IPS-NIHi7 (cell line): ENCODE data around the gene TENT5C.
"Not testable (repeated sequence)": the region's sequence is repeated elsewhere in the genome, so short reads cannot be mapped to it uniquely, and the experiment has no call there.

Source experiments
- DNase-seq: peaks from one replicate; pipeline ENCODE4 v3.0.0; 2012; ENCODE audit warnings: mixed read lengths; ENCODE audit errors: extremely low spot score

The TENT5C gene

GRCh38 chr1:117605774-117606648, at the start of gene TENT5C:
Gene TENT5C, plus strand, starts transcription at chr1:117606048. Its CDS starts 16,821 bp downstream, at chr1:117622869.
- peak; percentile 99 for DNase-seq

DNA sequence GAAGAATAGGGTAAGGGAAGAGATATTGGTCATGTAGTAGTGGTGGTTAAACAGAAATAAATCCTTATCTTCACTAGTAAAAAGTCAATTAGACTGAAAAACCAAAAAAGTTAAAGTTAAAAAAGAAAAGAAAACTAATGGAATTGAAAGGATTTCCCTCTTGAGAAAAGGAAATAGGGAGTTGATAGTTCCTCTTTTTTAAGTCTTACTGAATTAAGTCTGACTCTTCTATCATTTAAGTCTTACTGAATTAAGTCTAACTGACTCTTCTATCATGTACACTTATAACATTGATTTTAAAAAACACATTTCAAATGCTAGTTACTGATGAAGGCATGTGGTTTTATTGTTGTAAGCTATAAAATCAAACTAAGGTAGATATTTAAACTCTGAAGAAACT, 49.5 kb upstream of the TENT5C start:
- DNase-seq, result no peak

GRCh38 chr1:117556976-117557375, 48.9 kb upstream of the TENT5C start:
- no peak for DNase-seq

- DNase-seq, result not testable (repeated sequence)
Measured at GRCh38 chr1:117558451-117558850, 47.4 kb upstream of the TENT5C start.

GRCh38 chr1:117559139-117559538, 46.7 kb upstream of the TENT5C start:
- no peak for DNase-seq

- no peak for DNase-seq
Measured at GRCh38 chr1:117559985-117560384, 45.9 kb upstream of the TENT5C start.

DNA sequence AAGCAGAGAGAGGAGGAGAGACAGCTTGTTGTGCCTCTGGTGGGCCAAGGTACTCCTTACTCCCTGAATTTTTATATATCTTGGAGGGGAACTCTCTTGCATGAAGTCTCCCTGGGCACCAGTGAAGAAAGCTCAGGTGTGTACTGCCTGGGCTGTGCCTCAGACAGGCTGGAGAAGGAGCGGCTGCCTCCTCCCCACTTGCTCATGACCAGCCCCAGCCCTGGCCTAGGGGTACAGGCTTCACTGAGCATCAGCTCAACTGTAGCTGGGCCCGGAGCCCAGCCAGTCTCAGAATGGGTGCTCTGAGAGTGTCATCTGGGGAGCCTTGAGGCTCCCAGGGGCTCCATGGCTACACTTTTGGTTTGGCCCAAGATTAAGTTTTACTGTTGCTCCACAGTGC, 44.8 kb upstream of the TENT5C start:
- DNase-seq, result no peak

GRCh38 chr1:117561551-117561950, 44.3 kb upstream of the TENT5C start:
- DNase-seq, result peak; percentile 2

DNA sequence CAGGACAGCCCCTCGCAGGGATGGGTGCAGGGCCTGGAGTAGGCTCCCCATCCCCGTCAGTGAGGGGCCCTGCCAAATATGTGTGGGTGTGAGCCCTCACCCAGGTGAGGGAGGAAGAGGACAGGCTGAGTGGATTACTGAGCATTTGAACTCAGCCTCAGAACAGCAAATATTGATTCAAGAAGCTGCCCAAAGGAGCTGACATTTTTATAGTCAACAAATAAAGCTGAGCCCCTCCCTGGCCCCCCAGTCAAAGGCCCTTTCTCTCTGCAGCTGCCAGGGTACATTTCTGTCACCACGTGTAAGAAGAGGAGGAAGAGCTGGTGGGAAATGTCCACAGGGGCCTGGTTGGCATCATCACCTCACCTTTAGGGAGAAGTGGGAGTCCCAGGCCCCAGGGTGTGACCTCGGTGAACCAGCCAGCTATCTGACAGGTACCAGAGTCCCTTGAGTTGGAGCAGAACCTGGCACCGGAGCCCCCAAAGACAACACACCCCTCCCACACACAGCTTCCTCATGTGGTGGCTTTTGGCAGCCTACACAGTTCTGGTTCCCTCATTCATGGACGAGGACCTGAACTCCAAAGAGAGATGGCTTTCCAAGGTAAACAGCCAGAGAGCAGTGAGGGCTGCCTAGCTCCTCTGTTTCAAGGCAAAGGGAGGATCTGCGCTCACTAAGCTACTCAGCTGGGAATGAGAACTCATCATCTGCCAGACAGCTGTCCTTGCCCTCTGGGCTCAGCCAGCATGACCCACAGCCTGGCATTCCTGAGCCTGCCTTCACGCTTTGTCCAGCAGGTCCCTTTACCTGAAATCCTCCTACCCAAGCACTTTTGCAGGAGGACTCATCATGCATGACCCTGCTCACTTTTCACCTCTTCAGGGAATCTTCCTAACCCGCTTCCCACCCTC, 43.0 kb upstream of the TENT5C start:
- DNase-seq, result no peak

DNA sequence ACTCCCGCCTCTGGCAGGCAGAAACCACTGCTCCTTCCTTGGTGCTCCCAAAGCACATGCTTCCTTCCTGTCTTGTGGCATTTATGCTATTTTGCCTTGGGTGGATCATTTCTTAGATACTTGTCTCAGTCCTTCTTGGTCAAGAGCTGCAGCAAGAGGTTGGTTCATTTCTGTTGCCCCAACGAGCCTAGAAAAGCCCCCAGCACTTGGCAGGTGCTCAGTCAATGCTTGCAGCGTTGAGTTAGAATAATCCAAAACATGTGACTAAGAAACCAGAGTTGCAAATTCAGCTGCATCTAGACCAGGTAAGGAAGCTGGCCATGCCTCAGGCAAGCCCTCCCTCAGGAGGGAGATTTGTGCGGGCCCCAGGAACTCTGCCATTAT, 42.4 kb upstream of the TENT5C start:
- no peak for DNase-seq

GRCh38 chr1:117564227-117565075, 41.4 kb upstream of the TENT5C start:
- no peak for DNase-seq

DNA sequence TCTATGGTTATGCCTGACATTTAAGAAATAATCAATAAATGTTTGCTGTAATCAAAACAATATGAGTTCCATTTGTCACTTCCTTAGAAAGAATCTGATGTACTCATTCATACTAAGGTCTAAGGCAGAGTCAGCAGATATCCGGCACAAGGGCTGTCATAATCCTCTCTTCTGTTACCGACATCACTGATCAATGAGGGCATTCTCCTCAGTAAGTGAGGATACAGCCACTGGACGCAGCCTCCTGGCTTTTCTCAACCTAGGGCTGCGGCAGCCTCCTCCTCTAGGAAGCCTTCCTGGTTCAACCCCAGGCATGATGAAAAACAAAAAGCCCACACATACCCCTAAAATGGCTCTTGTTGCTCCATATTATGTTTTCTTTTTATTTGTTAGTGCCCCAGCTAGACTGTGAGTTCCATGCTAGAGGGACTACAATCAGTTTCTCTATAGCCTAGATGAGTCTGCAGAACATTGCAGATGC, 40.7 kb upstream of the TENT5C start:
- DNase-seq, result no peak

GRCh38 chr1:117565745-117566455, 39.9 kb upstream of the TENT5C start:
- peak; percentile 4 for DNase-seq

DNA sequence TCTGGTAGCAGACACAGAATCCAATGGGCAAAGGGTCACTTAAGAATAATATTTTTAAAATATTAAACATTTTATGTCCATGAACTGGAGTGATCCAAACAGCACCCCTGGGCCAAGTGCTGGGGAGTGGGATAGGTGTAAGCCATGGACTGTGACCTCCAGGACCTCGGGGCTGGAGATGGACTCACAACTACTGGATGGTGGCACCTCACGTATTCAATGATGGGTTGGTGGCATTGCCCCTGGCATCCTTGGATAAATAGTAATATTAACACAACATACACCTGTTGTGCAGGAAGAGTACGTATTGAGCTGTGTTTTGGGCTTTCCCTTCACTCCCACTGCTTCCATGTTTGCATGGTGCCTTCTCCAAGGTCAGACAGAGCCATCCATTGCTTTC, 39.3 kb upstream of the TENT5C start:
- no peak for DNase-seq

DNA sequence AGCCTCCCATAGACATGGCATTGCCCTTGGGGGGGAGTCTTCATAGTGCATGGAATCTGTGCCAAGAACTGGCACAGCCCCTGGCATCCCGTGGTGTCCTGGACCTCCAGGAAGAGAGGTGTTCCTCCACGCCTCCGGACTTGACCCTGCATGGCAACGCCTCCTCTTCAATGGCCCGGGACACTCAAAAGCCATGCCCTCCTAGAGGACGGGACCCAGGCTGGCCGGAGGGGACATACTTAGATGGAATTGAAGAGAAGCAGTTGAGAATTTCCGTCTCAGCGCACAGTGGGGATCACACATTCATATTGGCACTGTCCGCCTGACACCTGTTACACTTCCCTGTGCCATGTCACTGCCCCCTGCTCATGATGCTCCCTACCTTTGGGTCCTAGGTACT, 38.4 kb upstream of the TENT5C start:
- no peak for DNase-seq

GRCh38 chr1:117567976-117568375, 37.9 kb upstream of the TENT5C start:
- no peak for DNase-seq

DNA sequence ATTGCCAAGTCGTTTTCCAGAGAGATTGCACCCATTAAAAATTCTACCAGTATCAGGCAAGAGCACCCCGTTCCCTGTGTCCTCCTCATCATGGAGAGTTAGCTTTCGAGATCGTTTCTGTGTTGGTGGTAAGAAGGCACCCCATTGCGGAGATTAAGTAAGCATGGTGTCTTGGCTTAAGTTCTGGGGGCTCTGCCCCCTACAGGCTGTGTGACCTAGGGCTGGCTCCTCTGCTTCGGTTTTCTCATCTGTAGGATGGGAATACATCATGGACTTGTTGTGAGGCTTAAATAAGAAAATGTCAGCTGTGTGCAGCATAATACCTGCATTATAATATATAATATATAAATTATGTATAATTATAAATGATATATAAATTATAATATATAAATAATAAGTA, 36.8 kb upstream of the TENT5C start:
- no peak for DNase-seq

GRCh38 chr1:117569856-117570255, 36.0 kb upstream of the TENT5C start:
- no peak for DNase-seq

GRCh38 chr1:117570988-117571409, 34.8 kb upstream of the TENT5C start:
- peak; percentile 45 for DNase-seq

DNA sequence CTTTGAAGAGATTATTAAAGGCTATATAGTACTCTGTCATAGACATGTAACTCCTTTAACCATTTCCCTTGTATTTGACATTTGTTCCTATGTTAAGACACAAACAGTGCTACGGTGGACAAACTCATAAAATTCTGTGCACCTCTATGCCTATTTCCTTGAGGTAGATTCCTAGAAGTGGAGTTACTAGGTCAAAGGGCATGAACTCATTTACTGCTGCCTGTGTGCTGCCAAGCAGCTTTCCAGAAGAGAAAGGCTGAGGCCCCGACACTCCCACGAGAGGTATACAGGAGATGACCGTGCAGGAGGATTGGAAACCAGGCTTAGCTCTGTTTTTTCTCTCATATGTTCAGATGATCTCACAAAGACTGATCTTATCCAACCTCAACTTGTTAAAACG, 34.4 kb upstream of the TENT5C start:
- DNase-seq, result no peak

DNA sequence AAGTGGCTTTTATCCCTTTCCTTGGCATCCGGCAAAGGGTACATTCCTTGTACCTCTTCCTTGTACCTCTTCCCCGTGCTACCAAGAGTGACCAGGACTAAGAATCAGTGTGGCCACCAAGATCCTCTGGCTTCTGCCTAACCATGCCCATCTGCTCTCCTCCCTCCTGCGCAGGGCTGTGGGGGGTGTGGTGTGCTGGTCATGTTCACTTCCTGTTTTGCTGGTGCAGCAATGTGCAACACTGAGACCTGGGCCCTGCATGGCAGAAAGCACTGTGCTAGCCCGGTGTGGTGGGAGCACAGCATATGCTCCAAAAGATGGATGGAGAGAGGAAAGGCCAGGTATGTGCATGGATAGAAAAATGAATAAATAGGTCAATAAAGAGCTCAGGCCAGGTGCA, 33.3 kb upstream of the TENT5C start:
- DNase-seq, result no peak
